Measurements from ENCODE around the gene PGAP1.
"Not testable (repeated sequence)": the region's sequence is repeated elsewhere in the genome, so short reads cannot be mapped to it uniquely, and the experiment has no call there.

Gene PGAP1

DNA sequence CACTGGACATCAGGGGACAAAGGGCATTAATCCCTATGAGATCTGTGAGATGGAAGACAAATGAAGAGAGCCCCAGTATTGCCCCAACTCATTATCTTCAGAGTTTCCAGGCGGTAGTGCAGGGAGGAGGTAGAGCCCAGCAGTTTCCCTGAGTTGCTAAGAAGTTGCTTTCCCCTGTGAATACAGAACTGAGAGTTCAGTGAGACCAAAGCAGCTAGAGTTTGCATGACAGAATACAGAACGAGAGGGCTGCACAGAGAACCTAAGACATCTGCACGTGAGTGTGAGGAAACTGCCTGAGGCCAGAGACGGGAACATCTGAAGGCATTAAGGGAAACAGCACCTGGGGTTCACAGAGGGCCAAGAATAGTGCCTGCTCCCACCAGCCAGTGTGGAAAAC is 18.1 kb upstream of the PGAP1 start:
- DNase-seq: no peak

DNA sequence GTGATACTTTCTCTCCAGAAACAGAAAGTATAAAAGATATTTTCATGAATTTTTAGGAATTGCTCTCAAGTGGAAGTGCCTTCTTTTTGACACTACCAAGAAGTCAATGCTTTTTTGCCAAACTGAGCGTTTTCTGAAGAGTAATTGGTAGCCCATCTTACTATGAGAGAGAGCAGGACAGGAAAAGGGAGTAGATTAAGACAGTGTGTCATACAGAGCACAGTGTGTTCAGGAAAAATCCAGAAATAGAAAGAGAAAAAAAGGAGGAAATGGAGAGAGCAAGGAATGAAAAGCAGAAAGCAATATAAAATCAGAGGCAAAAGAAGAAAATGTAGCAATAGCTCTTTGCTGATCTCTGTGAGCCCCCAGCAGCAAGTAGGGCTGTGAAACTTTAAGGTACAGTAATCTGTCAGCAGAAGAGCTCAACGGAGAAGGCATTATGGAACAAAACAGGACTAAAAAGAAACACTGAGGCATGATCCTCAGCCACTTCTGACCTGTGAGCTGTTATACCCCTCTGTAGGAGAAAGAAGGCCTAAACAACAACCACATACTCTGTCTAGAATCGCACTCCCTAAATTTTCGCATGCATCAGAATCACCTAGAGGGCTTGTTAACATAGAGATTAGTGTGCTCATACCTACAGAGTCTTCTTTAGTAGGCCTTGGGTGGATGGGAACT is 15.0 kb upstream of the PGAP1 start:
- no peak for DNase-seq

DNA sequence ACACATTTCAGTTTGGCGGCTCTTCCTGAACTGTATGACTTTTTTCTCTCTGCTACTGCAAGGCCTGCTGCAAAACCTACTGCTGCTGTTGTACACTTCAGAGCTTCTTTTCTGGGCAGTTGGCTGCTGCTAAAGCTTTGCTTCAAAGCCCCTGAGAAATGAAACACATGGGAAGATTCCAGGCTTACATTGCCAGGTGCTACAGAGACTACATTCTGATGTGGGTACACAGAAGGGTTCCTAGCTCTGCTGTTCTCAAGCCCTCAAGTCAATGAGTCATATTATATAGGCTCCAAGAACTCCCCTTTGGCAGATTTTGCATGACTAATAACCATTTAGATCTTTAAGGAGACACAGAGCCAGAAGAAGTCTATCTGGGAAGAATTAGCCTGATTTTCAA is 12.9 kb upstream of the PGAP1 start:
- DNase-seq: no peak

DNA sequence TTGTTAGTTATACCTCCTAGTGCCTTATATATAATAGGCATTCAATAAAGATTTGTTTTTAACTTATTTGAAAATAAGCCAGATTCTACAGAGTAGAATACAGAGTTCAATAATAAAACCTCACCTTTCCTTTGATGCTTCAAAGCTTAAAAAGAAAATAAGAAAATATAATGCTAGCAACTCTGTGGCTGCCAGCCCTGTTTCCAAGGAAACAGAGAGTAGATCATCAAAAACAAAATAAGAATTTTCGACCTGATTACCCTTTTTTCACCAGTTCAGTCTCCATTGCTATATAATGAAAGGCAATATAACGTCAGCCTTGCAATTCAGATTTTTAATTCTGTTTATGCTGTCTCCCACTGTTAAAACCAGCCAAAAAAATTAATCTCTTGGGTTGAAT is 8.9 kb upstream of the PGAP1 start:
- no peak for DNase-seq

DNA sequence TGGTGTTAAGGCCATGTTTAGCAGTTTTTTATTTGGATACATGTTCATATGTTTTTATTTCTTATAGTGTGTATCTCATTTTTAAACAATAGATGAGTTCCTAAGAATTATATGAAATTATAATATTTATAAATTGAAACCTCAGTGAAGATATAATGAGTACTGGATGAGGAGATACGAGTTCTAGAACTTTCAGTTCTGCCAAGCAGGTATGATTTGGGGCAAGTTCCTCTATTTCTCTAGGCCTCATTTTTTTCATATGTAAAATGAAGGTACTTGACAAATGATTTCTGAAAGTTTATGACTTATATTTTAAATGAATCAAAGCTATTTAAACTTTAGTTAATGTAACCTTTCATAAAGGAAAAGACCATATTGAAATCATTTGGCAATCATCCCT is 8.2 kb upstream of the PGAP1 start:
- DNase-seq: no peak

DNA sequence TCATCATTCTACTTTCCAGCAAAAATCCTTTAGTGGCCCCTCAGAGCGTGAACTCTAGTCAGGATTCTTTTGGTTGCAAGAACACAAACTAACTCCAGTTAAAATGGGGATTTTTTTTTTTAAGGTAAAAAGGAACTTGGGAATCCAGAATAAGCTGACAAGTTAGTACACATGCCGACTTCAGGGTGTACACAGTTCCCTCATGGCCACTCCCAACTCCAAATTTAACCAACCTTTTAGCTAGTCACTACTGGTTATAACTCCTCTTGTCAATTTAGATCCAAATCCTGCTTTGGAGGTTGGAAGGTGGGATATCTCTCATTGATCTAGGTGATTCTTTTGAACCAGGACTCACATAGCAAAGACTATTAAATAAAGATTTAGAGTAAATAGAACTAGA is 5.0 kb upstream of the PGAP1 start:
- DNase-seq: no peak

DNA sequence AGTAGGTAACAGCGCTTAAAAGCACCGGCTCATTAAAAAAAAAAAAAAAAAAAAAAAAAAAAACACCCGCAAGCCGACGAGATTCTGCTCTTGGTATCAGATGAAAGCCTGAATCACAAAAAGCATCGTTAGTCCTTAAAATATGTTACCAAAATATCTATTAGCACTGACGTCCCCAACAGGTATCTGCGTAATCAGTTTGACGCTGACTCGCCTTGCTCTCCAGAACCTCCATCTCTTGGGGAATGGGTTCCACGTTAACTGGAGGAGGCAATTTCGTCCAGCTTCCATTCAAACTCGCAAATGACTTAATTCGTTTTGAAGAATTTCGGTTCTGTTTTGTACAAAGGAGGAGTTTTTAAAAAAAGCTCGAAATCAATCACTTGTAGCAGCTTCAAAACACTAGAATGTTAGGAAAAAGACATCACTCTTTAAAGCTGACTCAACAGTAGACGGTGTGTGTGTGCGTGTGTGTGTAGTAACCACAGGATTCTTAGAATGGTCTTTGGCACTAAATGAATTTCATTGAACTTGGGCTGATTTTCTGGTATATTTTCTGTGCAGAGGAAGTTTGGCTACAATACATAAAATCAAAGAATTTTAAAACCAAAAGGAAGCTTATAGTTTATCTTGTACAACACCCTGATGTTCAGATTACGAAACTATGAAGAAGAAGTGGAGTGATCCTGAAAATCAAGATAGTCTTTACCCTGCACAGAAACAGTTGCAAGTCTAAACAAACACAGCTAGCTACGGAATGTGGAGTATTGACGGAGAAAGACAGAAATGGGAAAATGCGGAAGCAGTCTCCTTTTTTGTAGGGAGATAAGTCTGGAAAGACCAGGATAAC is 1.1 kb upstream of the PGAP1 start:
- peak; percentile 76 for DNase-seq

DNA sequence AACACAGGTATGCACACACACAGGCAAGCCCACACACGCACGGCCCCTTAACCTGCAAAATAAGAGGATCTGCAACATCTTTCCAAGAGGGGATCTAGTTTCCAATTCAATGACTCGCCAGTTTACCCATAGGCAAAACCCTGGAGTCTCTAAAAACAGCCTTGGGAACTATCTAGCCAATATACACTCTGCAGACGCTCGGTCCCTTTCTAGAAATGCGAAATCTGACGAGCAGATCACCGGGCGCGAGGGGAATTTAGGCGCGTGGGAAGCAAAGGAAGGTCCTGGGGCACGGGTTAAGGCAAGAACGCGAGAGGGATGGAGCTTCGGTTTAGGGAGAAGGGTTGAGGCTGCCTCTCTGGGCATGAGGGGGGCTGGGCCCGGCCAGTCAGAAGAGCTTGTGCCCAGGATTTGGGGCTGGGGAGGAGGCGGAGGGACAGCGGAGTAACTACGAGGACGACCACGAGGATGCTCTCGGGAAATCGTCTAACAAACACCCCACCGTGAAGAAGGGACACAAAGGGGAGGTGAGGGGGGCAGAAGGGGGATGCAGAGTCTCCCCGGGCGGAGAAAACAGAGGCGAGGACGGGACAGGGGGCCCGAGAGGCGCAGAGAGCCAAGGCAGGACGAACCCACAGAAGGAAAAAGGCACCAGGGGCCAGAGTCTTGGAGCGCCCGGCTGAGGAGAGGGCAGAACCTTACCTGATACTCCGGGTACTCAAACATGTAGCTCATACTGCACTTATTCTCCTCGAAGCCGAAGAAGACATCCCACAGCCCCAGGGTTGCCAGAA is 542 bp downstream of the PGAP1 start:
- DNase-seq: peak; percentile 34

DNA sequence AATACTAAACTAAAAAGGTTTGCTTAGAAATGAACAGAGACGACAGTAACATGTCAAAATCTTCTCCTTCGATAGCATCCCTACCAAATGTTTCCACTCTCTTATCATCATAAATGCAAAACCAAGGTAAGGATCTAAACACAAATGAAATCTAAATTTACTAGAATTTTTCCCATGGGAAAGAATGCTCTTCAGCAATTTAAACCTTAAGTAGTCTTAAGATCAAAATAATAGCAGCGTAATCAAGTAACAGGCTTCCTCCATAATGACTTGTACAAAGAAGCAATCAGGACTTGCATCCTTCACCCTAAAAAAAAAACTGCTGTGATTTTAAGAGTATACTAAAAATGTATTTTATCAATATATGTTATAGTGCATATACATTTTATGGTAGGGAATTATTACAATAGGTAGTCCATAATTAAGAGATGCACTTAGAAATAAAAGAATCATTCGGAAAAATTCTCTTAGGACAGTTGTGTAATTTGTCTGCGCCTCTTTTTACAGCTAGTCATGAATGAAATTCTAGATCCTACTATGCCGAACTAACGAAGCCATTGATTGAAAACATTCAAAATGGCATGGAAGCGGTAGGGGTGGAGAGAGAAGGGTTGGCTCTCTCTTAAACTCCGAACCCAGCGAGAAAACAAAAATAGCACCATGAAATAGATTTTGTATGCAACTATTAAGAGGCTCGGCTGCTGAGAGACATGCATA is 1.3 kb downstream of the PGAP1 start:
- no peak for DNase-seq

DNA sequence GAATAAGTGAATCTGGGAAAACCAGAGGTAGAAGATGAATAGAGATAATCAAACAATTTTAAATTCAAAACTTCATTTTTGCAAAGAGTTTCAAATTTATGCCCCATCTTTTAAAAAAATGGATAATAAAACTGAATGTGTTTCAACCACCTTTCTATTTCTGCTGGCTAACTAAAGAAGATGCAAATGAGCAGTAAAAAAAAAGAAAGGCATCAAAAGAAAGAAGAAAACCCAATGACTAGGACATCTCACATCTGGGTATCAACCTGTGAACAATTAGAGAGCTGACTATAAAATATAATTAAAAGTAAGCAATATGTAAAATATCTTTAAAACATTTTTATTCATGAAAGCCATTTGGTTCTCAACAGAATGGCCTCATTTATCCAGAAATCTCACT is 2.5 kb downstream of the PGAP1 start:
- DNase-seq: no peak

DNA sequence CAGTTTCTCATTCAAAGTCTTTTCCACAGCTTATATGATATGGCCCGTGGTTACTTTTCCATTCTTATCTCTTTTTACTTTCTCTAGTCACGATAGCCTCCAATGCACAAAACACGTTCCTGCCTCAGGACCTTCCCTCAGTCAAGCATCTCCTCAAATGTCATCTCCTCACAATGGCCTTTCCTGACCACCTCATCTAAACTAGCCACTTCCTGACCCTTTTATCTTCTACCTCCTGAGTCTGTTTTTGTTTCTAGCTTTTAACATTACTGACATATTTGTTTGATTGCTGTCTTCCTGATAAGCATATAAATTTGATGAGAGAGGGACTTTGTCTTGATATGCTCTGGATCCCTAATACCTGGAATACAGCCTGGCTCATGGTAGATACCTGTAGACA is 7.6 kb downstream of the PGAP1 start:
- DNase-seq: no peak

DNA sequence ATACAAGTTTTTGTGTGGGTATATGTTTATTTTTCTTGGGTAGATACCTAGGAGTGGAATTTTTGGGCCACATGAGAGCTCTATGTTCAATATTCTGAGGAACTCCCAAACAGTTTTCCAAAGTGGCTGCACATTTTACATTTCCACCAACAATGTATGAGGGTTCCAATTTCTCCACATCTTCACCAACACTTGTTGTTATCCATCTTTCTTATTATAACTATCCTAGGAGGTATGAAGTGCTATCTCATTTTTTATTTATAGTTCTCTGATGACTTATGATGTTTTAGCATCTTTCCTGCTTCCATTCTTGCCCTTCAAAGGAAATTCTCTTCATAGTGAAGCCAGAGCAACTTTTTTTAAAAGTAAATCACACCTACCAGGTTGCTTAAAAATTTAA is 8.7 kb downstream of the PGAP1 start:
- no peak for DNase-seq

DNA sequence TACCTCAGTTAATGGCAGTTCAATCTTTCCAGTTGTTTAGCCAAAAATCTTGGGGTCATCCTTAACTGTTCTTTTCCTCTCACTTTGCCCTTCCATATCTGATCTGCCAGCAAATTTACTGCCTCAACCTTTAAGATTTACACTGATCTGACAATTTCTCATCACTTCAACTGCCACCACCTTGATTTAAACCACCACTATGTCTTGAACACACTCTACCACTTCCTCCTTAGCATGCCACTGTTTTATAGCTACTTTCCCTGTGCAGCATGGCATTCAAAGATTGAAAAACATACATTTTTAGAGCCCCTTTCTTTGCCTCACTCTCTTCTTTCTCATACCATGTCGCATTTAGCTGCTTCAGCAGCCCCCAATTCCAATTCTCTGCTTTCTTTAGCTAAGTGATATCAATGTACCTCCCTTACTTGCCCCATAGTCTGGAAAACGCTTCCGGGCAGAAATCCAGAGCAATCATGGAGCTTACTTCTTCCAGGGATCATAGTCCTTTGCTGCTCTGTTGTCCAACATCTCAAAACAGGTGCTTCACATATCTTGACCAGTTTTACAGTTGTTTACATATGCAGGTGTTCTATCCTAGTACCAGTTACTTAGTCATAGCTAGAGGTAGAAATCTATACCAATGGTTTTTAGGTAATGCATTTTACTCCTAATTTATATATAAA is 10.9 kb downstream of the PGAP1 start:
- no peak for DNase-seq

DNA sequence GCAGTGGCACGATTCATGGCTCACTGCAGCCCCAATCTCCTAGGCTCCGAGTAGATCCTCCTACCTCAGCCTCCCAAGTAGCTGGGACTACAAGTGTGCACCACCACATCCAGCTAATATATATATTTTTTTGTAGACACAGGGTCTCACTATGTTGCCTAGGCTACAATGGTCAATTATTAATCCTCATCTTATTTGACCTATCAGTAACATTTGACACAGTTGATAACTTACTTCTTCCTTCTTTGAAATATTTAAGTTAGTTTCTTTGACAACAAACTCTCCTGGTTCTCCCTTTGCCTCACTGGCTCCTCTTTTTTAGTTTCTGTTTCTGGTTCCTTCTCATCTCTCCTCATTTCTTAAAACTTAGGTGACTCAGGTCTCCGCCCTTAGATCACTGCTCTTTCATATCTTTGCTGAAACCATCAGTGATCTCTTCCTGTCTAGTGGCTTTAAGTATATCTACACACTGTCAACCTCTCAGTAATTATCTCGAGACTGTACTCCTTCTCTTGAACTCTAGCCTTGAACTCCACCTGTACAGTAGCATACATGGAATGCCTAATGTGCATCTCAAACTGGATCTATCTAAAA is 11.5 kb downstream of the PGAP1 start:
- DNase-seq: no peak

DNA sequence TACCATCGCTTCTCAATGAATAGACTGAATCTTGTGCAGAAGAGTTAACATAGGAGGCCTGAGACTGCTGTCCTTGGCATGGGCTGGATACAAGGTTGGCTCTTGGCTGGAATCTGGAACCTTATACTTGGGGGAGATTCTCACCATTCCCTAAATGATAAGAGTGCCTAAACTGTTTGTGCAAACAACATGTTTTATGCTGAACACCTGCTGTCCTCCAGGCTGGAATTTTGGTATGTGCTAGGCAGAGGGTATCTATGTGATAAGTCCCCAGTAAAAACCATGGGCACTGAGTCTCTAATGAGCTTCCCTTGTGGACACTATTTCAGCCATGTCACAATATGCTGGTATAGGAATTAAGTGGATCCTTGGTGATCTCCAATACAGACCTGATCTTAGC is 12.8 kb downstream of the PGAP1 start:
- no peak for DNase-seq

DNA sequence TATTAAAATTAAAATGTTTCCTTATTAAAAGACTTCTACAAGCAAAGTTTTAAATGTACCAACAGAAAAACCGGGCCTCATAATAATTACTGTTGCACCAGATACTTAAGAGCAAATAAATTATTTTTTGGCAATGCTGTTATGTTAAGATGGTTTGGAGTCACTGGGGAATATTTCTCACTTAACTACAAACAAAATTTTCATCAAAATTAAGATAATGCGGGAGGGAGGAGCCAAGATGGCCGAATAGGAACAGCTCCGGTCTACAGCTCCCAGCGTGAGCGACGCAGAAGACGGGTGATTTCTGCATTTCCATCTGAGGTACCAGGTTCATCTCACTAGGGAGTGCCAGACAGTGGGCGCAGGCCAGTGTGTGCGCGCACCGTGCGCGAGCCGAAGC is 21.1 kb downstream of the PGAP1 start:
- DNase-seq: not testable (repeated sequence)

DNA sequence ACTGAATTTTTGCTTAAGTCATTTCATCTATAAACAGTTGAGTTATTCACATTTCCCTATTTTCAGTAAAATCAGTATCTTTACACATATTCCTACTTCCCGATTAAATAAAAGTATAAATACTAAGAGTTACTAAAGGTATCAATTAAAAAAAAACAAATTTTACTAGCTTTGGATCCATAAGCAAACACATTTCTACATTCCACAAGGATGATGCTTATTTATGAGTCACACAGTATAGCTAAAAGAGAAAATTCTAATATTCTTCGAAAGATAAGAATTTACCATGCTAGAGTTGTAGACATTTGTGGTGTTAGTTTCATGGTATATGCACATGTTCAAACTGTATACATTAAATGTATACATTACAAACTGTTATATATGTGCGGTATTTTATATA is 23.7 kb downstream of the PGAP1 start:
- DNase-seq: no peak

DNA sequence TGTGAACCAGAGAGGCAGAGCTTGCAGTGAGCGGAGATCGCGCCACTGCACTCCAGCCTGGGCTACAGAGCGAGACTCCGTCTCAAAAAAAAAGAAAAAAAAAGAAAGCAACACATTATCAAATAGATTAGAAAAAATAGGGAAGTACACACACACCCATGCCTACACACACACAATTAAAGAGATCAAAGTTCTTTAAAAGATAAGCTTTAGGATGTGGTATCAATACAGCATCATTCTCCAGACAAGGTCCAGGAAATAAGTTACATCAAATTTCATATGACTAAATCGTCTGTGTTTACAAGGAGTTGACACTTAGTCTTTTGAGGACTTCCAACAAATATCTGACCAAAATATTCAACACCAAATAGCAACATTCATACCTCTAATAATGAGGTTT is 25.7 kb downstream of the PGAP1 start:
- DNase-seq: no peak

DNA sequence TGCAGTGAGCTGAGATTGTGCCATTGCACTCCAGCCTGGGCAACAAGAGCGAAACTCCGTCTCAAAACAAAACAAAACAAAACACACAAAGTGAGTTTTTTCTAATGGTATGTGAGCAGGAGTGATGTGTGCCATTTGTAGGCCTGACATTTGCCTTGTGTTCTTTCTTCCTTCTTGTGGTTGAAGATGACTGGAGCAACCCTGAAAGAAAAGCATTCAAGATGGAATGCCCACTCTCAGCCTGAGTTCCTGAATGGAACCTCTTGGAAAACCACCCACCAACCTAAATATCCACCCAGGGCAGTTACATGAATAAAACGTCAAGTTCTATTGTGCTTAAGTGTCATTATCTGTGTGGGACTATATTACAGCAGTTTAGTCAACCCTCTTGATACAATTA is 26.5 kb downstream of the PGAP1 start:
- no peak for DNase-seq

DNA sequence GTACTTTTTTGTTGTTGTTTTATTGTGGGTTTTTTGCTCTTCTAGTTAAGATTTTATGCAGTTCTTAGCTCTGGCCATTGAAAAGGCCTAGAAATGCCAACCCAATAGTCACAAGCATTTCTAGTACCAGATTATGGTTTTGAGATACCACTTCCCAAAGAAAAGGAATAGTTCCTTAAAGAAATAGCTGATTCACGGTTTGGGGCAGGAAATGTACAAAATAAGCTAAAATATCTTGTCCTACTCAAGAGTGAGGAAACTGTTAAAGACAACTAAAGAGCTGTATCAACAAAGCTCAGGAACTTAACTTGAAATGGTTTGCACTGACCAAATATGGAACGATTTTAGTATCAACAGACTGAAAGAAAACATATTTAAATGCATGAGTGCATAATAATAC is 35.4 kb downstream of the PGAP1 start:
- DNase-seq: peak; percentile 24

DNA sequence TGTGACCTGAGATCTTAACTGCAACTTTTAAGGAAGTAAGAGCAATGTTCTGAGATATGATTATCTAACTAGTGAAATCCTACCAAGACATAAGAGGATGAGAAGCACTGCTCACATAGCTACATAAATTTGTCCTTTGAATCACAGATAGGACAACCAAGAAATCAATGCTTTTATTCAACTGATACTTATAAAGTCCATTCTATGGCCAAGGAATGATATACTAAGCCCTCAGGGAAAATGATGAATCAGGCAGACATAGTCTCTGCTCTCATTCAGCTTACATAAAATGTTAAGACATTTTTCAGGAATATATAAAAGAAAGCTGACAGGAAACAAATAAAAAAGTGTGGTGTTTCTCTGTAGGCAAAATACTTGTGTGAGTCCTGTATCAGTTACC is 39.1 kb downstream of the PGAP1 start:
- no peak for DNase-seq

DNA sequence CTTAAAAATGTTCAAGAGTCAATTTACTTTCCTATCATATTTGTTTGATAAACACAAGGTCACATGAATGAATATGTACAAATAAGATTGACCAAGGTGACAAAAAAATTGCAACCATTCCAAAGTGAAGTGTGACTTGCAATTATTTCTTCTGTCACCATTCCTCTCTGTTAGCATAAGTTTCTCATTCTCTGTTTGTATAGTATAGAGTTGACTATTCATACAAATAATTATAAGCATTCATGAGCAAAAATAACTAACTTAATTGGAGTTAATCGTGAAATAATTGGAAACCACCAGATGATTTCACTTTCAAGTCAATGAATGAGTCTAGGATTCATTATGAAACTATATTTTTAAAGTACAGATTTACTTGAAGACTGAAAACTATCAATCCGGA is 42.1 kb downstream of the PGAP1 start:
- no peak for DNase-seq

Measured in OCI-M1 (cell line).